Measurements from ENCODE around the gene HAUS5. TPM values are rescaled to one million over a fixed set of nuclear protein-coding genes. Genes with fewer than 3 reads are reported as not detected.

Gene HAUS5
- total and polyA plus RNA-seq, 2 of the 8 experiments (the other 6 are each of a cell fraction or from before 2014, with no cell fraction given), result 13.8 to 25.7 TPM

GRCh38 chr19:35643255-35644205 lies 31.0 kb downstream of the HAUS5 start (continued):
- TF ChIP-seq, protein P1, sequence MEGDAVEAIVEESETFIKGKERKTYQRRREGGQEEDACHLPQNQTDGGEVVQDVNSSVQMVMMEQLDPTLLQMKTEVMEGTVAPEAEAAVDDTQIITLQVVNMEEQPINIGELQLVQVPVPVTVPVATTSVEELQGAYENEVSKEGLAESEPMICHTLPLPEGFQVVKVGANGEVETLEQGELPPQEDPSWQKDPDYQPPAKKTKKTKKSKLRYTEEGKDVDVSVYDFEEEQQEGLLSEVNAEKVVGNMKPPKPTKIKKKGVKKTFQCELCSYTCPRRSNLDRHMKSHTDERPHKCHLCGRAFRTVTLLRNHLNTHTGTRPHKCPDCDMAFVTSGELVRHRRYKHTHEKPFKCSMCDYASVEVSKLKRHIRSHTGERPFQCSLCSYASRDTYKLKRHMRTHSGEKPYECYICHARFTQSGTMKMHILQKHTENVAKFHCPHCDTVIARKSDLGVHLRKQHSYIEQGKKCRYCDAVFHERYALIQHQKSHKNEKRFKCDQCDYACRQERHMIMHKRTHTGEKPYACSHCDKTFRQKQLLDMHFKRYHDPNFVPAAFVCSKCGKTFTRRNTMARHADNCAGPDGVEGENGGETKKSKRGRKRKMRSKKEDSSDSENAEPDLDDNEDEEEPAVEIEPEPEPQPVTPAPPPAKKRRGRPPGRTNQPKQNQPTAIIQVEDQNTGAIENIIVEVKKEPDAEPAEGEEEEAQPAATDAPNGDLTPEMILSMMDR (IDR thresholded peaks at IDR 0.05; ENCODE audit: control extremely low read depth in 1 of 3, insufficient read depth in 1 of 3, low read depth in 1 of 3, low read length in 3 of 3), result peak in 1 of 3 experiments; percentile 8; a peak in 1 of 4 replicates
- peak in 1 of 2 experiments; percentile 65; a peak in 3 of 4 replicates for TF ChIP-seq SIN3A (conservative IDR thresholded peaks at IDR 0.05 in 1 of 2, IDR thresholded peaks at IDR 0.05 in 1 of 2; ENCODE audit: low read depth in 1 of 2, low read length in 2 of 2)
- TF ChIP-seq E2F6 (IDR thresholded peaks at IDR 0.05), result peak; percentile 95
- no peak for TF ChIP-seq EZH2 (IDR thresholded peaks at IDR 0.05; ENCODE audit: low read depth, low read length, severe bottlenecking)
- TF ChIP-seq SP1 (IDR thresholded peaks at IDR 0.05; ENCODE audit: low read depth, low read length), result peak; percentile 37; the same call in 1 of the 2 replicates
- peak; percentile 65 for TF ChIP-seq KDM4A (IDR thresholded peaks at IDR 0.05; ENCODE audit: low read depth, low read length, severe bottlenecking)
- TF ChIP-seq CTBP2 (IDR thresholded peaks at IDR 0.05; ENCODE audit: borderline replicate concordance, insufficient read depth, insufficient read length, low read length), result no peak
- peak; percentile 64; the same call in 1 of the 2 replicates for TF ChIP-seq POLR2AphosphoS5 (IDR thresholded peaks at IDR 0.05; ENCODE audit: low read depth, low read length)
- peak; percentile 84 for TF ChIP-seq TAF1 (IDR thresholded peaks at IDR 0.05; ENCODE audit: low read depth, low read length)
- peak; percentile 73 for TF ChIP-seq ASH2L (IDR thresholded peaks at IDR 0.05; ENCODE audit: low read length)
- peak; percentile 53 for TF ChIP-seq PHF8 (conservative IDR thresholded peaks at IDR 0.05; ENCODE audit: low read depth, low read length)
- TF ChIP-seq JUND (IDR thresholded peaks at IDR 0.05; ENCODE audit: low read length), result peak; percentile 97
- peak; percentile 82 for TF ChIP-seq TAF7 (optimal IDR thresholded peaks at IDR 0.05; ENCODE audit: borderline replicate concordance, low read depth, low read length)
